Measurements from ENCODE around the gene PHLDB3.
"Not testable (repeated sequence)": the region's sequence is repeated elsewhere in the genome, so short reads cannot be mapped to it uniquely, and the experiment has no call there.

PHLDB3 gene

GRCh38 chr19:43439032-43439708, 65.4 kb downstream of the PHLDB3 start:
- no peak for DNase-seq

GRCh38 chr19:43438291-43439031, 66.1 kb downstream of the PHLDB3 start:
- DNase-seq: no peak

DNA sequence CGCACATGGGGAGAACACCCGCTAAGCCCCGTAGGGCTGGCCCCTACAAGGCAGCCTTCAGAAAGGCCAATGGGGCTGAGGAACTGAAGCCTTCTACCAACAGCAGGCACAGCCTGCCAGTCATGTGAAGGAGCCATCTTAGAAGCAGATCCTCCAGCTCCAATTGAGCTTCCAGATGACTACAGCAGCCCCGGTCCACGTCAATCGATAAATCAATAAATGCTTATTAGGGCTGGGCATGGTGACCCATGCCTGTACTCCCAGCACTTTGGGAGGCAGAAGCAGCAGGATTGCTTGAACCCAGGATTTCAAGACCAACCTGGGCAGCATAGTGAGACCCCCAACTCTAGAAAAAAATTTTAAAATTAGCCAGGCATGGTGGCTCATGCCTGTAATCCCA, 66.8 kb downstream of the PHLDB3 start:
- DNase-seq: no peak

GRCh38 chr19:43437284-43437683, 67.3 kb downstream of the PHLDB3 start:
- DNase-seq: not testable (repeated sequence)

DNA sequence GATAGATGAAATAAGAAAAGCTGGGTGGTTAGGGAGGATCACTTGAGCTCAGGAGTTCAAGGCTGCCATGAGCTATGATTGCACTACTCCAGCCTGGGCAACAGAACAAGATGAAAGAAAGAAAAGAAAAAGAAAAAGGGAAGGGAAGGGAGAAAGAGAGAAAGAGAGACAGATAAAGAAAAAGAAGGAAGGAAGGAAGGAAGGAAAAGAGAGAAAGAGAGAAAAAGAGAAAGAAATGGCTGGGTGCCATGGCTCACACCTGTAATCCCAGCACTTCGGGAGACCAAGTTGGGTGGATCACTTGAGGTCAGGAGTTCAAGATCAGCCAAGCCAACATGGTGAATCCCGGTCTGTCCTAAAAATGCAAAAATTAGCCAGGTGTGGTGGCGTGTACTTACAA, 68.8 kb downstream of the PHLDB3 start:
- DNase-seq: no peak

GRCh38 chr19:43433689-43434088, 70.9 kb downstream of the PHLDB3 start:
- no peak for DNase-seq

- DNase-seq: no peak
Measured at GRCh38 chr19:43433358-43433673, 71.2 kb downstream of the PHLDB3 start.

DNA sequence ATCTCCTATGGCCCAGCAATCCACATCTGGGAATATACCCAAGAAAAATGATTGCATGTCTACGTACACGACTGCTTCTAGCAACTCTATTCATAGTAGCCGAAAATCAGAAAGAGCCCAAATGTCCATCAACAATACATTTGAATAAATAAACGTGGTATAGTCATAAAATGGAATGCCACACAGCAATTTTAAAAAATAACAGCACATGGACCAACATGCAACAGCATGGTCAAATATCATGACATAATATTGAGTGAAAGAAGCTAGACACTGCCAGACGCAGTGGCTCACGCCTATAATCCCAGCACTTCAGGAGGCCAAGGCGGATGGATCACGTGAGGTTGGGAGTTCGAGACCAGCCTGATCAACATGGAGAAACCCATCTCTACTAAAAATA, 73.6 kb downstream of the PHLDB3 start:
- DNase-seq: no peak

DNA sequence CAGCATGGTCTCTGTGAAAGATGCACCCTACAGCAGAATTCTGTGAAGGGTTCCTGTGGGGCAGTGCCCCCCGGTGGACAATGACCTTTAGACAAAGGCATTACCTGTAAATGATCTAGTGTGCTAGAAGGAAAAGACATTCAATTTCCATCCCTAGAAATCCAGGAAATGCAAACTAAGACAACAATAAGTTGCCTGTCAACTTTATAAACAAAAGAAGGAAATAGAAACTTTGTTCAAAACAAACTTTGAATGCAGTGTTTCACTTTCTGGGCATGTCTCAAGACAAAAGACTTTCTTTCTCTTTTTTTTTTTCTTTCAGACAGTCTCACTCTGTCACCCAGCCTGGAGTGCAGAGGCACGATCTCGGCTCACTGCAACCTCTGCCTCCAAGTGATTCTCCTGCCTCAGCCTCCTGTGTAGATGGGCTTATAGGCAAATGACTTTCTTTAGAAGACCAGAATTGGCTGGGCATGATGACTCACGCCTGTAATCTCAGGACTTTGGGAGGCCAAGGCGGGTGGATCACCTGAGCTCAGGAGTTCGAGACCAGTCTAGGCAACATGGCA, 74.3 kb downstream of the PHLDB3 start:
- DNase-seq: no peak

- no peak for DNase-seq
Measured at GRCh38 chr19:43429395-43429794, 75.2 kb downstream of the PHLDB3 start.

GRCh38 chr19:43425567-43426392, 78.8 kb downstream of the PHLDB3 start:
- DNase-seq: no peak
